HUDEP-2 (cell line): ENCODE measurements around the gene SHOX.
"Not testable (repeated sequence)": the region's sequence is repeated elsewhere in the genome, so short reads cannot be mapped to it uniquely, and the experiment has no call there.

Experiments used
- DNase-seq, 76 experiments: peaks; one replicate each; lab custom pipeline; 2025; ENCODE audit not compliant: unreplicated experiment in 76 of 76; lab: John Stamatoyannopoulos, UW

SHOX gene

DNA sequence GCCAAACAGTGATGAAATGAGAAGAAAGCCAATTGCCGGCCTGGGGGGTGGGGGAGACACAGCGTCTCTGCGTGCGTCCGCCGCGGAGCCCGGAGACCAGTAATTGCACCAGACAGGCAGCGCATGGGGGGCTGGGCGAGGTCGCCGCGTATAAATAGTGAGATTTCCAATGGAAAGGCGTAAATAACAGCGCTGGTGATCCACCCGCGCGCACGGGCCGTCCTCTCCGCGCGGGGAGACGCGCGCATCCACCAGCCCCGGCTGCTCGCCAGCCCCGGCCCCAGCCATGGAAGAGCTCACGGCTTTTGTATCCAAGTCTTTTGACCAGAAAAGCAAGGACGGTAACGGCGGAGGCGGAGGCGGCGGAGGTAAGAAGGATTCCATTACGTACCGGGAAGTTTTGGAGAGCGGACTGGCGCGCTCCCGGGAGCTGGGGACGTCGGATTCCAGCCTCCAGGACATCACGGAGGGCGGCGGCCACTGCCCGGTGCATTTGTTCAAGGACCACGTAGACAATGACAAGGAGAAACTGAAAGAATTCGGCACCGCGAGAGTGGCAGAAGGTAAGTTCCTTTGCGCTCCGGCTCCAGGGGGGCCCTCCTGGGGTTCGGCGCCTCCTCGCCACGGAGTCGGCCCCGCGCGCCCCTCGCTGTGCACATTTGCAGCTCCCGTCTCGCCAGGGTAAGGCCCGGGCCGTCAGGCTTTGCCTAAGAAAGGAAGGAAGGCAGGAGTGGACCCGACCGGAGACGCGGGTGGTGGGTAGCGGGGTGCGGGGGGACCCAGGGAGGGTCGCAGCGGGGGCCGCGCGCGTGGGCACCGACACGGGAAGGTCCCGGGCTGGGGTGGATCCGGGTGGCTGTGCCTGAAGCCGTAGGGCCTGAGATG, at the start of gene SHOX:
Gene SHOX, plus strand, starts transcription at position 180 of the 885 bp plus-strand sequence. Its CDS starts 107 bp downstream, at position 287.
- DNase-seq = no peak

DNA sequence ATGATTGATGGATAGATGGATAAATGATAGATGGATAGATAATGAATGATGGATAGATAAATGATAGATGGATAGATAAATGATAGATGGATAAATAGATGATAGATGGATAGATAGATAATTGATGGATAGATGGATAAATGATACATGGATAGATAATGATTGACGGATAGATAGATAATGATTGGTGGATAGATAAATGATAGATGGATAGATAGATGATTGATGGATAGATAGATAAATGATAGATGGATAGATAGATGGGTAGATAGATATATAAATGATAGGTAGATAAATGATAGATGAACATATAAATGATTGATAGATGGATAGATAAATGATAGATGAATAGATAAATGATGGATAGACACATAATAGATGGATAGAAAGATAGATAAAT, 49.5 kb upstream of the SHOX start:
- DNase-seq = no peak

DNA sequence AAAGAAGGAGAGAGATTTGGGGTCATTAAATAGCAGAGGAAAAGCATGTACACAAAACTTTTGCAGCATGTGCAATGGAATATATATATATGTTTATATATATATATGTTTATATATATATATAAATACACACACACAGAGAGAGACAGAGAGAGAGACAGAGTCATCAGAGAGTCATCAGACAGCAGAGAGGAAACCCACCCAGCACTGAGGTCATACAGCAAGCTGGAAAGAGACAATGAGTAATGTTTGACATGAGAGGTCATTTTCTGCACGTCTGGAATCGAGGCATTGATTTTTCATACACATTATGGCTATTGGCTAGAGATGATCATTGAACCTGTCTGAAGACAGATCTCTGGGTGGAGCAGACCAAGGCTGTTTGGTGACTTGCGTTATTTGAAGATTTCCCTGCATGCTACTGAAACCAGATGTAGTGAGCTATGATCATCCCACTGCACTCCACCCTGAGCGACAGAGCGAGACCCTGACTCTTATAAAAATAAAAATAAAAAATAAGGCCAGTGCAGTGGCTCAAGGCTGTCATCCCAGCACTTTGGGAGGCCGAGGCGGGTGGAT, 48.8 kb upstream of the SHOX start:
- no peak for DNase-seq

DNA sequence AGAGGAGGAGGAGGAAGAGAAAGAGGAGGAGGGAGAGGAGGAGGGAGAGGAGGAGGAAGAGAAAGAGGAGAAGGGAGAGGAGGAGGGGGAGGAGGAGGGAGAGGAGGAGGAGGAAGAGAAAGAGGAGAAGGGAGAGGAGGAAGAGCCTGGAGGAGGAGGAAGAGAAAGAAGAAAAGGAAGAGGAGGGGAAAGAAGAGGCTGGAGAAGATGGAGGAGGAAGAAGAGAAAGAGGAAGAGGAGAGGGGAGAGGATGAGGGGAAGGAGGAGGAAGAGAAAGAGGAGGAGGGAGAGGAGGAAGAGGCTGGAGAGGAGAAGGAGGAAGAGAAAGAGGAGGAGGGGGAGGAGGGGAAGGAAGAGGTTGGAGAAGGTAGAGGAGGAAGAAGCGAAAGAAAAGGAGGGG, 46.0 kb upstream of the SHOX start:
- no peak for DNase-seq

DNA sequence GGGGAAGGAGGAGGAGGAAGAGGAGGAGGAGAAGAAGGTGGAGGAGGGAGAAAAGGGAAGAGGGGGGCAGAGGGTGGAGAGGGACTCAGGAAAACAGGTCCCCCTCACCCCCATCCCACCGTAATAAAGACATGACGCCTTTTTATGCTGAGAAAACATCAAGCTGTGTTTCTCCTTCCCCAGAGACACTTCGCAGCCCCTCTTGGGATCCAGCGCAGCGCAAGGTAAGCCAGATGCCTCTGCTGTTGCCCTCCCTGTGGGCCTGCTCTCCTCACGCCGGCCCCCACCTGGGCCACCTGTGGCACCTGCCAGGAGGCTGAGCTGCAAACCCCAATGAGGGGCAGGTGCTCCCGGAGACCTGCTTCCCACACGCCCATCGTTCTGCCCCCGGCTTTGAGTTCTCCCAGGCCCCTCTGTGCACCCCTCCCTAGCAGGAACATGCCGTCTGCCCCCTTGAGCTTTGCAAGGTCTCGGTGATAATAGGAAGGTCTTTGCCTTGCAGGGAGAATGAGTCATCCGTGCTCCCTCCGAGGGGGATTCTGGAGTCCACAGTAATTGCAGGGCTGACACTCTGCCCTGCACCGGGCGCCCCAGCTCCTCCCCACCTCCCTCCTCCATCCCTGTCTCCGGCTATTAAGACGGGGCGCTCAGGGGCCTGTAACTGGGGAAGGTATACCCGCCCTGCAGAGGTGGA, 45.3 kb upstream of the SHOX start:
- no peak for DNase-seq

DNA sequence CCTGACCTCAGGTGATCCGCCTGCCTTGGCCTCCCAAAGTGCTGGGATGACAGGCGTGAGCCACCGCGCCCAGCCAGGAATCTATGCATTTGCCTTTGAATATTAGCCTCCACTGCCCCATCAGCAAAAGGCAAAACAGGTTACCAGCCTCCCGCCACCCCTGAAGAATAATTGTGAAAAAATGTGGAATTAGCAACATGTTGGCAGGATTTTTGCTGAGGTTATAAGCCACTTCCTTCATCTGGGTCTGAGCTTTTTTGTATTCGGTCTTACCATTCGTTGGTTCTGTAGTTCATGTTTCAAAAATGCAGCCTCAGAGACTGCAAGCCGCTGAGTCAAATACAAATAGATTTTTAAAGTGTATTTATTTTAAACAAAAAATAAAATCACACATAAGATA, 44.2 kb upstream of the SHOX start:
- DNase-seq = no peak

DNA sequence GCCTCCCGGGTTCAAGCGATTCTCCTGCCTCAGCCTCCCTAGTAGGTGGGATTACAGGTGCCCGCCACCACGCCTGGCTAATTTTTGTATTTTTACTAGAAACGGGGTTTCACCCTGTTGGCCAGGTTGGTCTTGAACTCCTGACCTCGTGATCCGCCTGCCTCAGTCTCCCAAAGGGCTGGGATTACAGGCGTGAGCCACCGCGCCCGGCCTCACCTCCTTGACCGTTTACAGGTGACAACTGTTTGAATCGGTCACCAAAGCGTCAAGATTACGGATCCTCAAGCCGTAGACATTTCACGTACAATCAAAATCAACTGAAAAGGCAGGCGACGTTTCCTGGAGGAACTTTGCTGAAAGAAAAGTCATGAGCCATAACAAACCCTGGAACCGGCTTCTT, 41.3 kb upstream of the SHOX start:
- not testable (repeated sequence) for DNase-seq

DNA sequence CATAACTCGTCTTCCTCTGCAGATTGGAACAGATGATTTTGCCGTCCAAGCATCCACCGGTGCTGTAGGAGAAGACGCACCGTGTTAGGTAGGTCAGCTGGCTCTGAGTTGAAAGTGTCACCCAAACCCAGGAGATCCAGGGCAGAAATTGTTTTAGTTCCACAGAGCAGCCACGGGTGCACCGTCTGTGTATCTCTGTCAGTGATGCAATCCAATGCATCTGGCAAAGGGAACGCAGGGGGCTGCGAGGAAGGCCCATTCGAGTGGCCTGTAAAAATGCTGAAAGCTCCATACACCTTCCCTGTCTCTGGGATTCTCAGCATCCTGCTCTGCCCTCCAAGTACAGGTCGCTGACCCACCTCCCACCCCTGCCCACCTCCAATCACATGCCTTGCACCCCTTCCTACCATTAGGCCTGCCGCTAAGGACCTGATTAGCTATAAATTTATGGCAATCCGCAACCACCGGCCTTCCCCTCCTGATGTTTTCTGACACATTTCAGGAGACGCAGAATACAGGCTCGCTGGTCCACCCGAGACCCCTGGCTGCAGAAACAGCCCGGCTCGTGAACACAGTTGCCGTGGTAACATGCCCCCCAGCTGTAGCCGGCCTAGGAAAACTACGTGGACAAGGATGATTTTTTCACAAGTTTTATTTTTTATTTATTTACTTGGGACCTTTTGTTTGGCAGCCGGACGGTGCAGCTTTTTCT, 39.7 kb upstream of the SHOX start:
- DNase-seq = no peak

DNA sequence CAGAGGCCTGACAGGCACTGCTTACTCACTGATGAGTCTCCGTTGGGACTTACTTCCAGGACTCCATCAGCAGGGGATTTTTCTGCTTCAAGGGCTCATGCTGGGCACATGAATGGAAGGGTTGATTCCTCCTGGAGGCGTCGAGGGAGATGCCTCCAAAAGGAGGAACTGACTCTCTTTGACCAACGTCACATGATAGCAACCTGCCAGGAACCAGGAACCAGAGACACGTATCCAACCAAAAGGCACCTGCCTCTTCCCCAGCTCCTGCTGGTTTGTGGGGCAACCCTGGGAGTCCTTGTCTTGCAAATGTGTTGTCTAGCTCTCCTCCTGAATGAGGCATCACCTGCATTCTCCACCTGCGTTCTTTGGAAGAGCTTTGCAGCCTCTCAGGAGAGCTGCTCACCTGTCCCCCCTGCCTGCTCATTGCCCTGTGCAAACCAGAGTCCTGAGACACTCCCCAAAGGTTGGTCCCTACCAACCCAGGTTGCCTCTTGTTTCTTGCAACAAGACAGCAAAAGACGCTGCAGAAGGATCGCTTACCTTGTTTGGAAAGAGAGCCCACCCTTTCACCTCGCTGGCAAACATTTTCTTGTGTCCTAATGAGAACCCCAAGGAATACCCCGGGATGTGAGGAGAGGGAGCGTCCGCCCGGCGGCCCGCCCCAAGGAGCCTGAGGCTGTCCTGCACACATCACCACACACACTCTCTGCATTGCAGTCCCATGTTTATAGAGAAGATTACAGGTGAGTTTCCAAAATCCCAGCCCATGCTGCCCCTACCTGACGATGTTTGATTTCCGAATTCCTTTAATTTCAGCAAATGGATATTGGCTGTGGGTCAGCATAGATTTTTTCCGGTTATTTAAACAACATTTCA, 30.5 kb upstream of the SHOX start:
- DNase-seq = no peak

DNA sequence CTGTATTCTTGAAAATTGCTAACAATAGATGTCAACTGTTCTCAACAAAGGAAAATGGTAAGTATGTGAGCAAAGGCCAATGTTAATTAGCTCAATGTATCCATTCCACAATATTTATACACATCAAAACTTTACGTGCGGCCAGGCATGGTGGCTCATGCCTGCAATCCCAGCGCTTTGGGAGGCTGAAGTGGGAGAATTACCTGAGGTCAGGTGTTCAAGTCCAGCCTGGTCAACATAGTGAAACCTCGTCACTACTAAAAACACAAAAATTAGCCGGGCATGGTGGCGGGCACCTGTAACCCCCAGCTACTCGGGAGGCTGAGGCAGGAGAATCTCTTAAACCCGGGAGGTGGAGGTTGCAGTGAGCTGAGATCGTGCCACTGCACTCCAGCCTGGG, 27.6 kb upstream of the SHOX start:
- DNase-seq = not testable (repeated sequence)

DNA sequence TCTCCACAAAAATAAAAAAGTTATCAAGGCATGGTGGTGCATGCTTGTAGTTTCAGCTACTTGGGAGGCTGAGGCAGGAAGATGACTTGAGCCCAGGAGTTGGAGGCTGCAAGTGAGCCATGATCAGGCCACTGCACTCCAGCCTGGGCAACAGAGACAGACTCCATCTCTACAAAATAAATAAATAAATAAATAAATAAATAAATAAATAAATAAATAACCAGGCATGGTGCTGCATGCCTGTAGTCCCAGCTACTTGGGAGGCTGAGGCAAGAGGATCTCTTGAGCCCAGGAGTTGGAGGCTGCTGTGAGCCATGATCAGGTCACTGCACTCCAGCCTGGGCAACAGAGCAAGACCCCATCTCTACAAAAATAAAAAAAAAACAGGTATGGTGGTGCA, 26.0 kb upstream of the SHOX start:
- not testable (repeated sequence) for DNase-seq

DNA sequence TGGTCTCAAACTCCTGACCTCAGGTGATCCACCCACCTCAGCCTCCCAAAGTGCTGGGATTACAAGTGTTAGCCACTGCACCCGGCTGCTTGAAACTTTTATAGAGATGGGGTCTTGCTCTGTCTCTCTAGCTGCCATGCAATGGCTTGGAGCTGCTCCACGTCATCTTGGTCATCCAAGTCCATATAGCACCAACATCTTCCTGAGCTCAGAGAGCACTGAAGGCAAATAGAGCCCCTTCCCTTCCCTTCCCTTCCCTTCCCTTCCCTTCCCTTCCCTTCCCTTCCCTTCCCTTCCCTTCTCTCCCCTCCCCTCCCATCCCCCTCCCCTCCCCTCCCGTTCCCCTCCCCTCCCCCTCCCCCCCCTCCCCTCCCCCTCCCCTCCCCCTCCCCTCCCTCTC, 22.5 kb upstream of the SHOX start:
- not testable (repeated sequence) for DNase-seq

DNA sequence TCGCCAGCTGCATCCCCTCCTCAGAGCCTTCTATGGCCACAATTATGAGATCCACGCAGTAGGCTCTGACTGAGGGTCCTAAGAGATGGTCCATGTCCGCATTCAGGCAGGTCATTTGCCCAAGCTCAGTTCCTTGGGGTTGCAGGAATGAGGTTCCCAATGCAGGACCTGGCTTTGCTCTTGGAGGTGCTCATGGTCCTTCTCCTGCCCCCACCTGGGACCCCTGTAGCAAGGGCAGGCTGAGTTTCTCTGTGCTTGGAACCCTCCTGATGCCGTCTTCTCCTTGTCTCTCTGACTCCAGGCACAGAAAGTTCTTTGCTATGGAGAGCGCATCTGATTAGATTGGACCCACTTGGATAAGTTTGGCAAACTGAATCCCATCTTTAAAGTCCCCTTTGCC, 16.5 kb upstream of the SHOX start:
- no peak for DNase-seq

DNA sequence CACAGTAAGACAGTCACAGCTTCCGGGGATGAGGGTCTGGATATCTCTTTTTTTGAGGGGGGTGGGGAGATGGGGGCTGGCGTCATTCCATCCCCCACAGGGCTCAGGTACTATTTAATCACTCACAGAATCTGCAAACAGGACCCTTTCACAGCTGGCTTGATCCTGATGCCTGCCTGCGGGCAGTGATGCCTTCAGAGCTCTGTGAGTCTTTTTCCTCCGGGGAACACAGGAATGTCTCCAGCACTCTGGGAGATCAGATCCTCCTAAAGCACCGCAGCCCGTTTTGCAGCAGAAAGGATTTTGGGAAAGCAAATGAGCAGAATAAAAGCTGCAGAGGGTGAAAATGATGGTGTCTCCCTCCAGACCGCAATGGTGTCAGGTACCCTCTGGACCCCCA, 13.2 kb upstream of the SHOX start:
- no peak for DNase-seq

DNA sequence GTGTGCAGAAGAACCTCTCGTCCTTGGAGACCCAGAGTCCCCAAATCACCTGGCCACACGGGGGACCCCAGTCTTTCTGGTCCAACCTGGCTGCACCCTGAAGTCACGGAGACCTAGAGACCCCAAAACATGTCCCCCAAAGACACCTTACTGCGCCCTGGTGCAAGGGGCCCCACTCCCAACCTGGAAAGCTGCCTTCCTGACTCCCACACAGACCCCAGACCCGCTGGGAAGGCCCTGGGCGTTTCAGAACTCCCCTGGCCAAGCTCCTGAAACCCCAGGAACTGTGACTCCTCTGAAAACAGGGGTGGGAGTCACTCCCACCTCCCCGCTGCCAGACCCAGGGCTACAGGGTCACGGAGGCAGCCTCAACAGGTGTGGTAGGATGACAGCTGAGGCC, 12.7 kb upstream of the SHOX start:
- no peak for DNase-seq

DNA sequence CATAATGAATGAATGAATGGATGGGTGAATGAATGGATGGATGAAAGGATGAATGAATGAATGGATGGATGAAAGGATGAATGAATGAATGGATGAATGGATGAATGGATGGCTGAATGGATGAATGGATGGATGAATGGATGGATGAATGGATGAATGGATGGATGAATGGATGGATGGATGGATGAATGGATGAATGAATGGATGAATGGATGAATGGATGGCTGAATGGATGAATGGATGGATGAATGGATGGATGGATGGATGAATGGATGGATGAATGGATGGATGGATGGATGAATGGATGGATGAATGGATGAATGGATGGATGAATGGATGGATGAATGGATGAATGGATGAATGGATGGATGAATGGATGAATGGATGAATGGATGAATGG, 12.3 kb upstream of the SHOX start:
- not testable (repeated sequence) for DNase-seq

DNA sequence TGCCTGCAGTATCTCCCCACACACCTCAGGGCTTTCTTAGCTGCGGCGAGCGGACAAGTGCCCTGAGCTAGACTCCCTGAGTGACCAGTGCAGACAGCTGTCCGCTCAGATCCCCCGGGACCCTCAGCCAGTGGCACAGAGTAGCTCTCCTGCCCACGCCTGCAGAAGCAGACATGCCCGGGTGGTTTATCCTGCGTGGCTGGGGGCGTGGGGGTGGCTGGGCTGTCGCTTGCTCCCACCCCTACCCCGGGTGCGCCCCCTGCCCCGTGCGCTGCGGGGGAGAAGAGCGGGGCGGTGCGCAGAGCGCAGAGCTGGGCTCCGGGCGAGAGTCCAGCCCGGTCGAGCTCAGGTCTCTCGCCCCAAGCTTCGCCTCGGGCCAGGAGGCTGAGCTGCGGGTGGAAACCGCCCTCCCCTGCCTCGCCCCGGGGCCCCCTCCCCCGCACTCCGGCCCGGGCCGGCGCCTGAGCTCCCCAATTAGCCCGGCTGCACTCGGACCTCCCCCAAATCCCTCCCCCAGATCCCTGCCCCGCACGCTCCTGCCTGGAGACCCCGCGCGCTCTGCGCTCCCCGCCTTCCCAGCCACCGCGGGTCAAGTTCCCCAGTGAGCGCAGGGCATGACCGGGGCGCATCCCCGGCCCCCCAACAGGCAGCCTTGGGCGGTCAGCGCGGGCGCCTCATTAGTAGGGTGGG, 11.7 kb upstream of the SHOX start:
- no peak for DNase-seq

DNA sequence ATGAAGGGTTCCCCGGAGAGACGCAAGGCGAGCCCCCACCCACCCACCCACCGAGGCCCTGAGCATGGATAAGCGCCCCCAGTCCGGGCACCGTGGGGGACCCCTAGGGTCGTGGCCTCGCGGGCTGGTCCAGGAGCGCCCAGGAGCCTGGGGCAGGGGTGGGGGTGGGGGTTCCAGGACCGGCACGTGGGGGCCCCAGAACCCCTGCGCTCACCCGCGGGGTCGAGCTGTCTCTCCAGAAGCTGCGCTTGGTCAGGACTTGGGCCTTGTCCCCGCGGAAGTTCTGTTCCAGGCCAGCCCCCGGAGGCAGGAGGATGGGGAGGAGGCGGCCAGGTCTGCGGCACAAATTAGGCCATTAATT, 11.2 kb upstream of the SHOX start:
- no peak for DNase-seq

DNA sequence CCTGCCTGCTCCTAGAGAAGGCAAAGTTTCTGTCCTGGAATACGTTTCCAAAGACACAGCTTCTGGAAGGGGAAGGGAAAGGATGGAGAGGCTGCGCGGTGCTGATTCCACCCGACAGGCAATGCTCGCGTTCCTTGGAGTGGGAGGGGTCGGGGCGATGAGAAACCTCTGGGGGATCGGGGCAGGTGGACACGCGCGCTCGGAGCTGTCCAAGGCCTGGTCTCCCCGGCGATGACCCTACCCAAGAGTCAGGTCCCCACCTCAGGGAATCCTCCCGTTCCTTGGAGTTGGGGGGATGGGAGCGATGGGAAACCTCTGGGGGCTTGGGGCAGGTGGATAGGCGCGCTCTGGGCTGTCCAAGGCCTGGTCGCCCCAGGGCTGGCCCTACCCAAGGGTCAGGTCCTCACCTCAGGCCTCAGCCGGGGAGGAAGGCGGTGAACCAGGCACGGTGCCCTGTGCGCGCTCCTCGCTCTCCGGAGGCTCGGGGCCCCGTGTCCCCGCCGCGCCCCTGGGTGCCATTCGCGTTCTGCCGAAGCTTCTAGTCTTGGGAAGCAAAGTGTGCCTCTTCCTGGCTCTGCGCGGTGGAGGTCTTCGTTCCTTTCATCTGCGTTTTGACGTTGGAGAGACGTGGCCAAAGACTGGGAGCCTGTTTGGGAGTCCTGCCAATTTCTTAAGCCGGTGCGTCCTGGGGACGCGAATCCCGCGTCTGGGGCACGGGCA, 10.6 kb upstream of the SHOX start:
- no peak for DNase-seq
